HG02642 (cell line): ENCODE data around the gene RAP1GDS1.
A peak's percentile ranks its signal among the peaks of the same experiment; 100 is the strongest.
"Not testable (repeated sequence)": the region's sequence is repeated elsewhere in the genome, so short reads cannot be mapped to it uniquely, and the experiment has no call there.

Source experiments
- ATAC-seq: cut with Tn5 transposase; IDR thresholded peaks from one replicate; pipeline ENCODE4 v1.9.1; 2021; ENCODE audit warnings: mild to moderate bottlenecking; ENCODE audit not compliant: unreplicated experiment, poor library complexity

RAP1GDS1 gene

GRCh38 chr4:98343626-98344025 lies 82.4 kb downstream of the RAP1GDS1 start:
- no peak for ATAC-seq

- no peak for ATAC-seq
These were observed 84.7 kb downstream of the RAP1GDS1 start for GRCh38 chr4:98345838-98346237.

- no peak for ATAC-seq
These were observed 91.2 kb downstream of the RAP1GDS1 start for GRCh38 chr4:98352396-98352795.

GRCh38 chr4:98352940-98353339 lies 91.8 kb downstream of the RAP1GDS1 start:
- ATAC-seq = peak; percentile 56

GRCh38 chr4:98358630-98359248 lies 97.6 kb downstream of the RAP1GDS1 start:
- no peak for ATAC-seq

GRCh38 chr4:98359646-98360045 lies 98.5 kb downstream of the RAP1GDS1 start:
- ATAC-seq = no peak

- no peak for ATAC-seq
These were observed 102.2 kb downstream of the RAP1GDS1 start for GRCh38 chr4:98363431-98363830.

GRCh38 chr4:98366275-98366674 lies 105.1 kb downstream of the RAP1GDS1 start:
- ATAC-seq = not testable (repeated sequence)

- not testable (repeated sequence) for ATAC-seq
These were observed 106.8 kb downstream of the RAP1GDS1 start for GRCh38 chr4:98368000-98368399.

- no peak for ATAC-seq
These were observed 108.1 kb downstream of the RAP1GDS1 start for GRCh38 chr4:98369322-98369721.

GRCh38 chr4:98374643-98375042 lies 113.5 kb downstream of the RAP1GDS1 start:
- no peak for ATAC-seq

GRCh38 chr4:98377559-98377958 lies 116.4 kb downstream of the RAP1GDS1 start:
- no peak for ATAC-seq

- ATAC-seq = no peak
These were observed 120.1 kb downstream of the RAP1GDS1 start for GRCh38 chr4:98381306-98381705.

- ATAC-seq = peak; percentile 56
These were observed 122.4 kb downstream of the RAP1GDS1 start for GRCh38 chr4:98383431-98384106.

- ATAC-seq = no peak
These were observed 124.6 kb downstream of the RAP1GDS1 start for GRCh38 chr4:98385831-98386230.

- ATAC-seq = no peak
These were observed 126.3 kb downstream of the RAP1GDS1 start for GRCh38 chr4:98387345-98388026.

GRCh38 chr4:98394134-98394533 lies 132.9 kb downstream of the RAP1GDS1 start:
- ATAC-seq = no peak

GRCh38 chr4:98399915-98400314 lies 138.7 kb downstream of the RAP1GDS1 start:
- no peak for ATAC-seq

- ATAC-seq = peak; percentile 58
These were observed 145.6 kb downstream of the RAP1GDS1 start for GRCh38 chr4:98406819-98407218.

GRCh38 chr4:98411731-98412130 lies 150.5 kb downstream of the RAP1GDS1 start:
- ATAC-seq = no peak

GRCh38 chr4:98416844-98417243 lies 155.7 kb downstream of the RAP1GDS1 start:
- no peak for ATAC-seq
